ENCODE measurements around the gene SLC35A2.

SLC35A2 gene

GRCh38 chrX:48908600-48908999, 2.8 kb downstream of the SLC35A2 start:
- TF ChIP-seq, protein P1, sequence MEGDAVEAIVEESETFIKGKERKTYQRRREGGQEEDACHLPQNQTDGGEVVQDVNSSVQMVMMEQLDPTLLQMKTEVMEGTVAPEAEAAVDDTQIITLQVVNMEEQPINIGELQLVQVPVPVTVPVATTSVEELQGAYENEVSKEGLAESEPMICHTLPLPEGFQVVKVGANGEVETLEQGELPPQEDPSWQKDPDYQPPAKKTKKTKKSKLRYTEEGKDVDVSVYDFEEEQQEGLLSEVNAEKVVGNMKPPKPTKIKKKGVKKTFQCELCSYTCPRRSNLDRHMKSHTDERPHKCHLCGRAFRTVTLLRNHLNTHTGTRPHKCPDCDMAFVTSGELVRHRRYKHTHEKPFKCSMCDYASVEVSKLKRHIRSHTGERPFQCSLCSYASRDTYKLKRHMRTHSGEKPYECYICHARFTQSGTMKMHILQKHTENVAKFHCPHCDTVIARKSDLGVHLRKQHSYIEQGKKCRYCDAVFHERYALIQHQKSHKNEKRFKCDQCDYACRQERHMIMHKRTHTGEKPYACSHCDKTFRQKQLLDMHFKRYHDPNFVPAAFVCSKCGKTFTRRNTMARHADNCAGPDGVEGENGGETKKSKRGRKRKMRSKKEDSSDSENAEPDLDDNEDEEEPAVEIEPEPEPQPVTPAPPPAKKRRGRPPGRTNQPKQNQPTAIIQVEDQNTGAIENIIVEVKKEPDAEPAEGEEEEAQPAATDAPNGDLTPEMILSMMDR (IDR thresholded peaks at IDR 0.05; ENCODE audit: low read depth, low read length), result no peak
- DNase-seq (ENCODE audit: extremely low read depth, low read depth), result no peak

- TF ChIP-seq, protein P1 (IDR thresholded peaks at IDR 0.05; ENCODE audit: low read depth, low read length), result no peak
- DNase-seq (ENCODE audit: extremely low read depth, low read depth), result no peak
Measured at GRCh38 chrX:48905090-48905790, 6.2 kb downstream of the SLC35A2 start.

GRCh38 chrX:48904626-48905025, 6.8 kb downstream of the SLC35A2 start:
- no peak for DNase-seq (ENCODE audit: extremely low read depth, low read depth)
- TF ChIP-seq, protein P1 (IDR thresholded peaks at IDR 0.05; ENCODE audit: low read depth, low read length), result no peak

DNA sequence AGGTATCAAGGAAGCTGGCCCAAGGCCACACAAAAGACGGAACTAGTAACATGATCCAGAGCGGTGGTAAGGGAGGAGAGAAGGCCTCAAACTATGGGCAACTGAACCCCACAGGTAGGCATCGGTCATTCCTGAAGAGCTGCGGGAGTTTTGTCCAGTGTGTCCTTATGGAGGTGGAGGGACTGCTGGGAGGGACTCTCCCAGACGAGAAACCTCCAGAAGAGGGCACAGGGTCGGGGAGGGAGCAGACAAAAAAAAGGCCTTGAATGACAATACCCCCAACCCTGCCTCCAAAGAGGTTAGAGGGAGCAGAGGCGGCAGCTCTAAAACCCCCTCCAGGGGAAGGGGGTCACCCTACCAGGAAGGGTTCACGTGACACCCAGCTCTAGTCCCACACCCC, 7.3 kb downstream of the SLC35A2 start:
- TF ChIP-seq, protein P1 (IDR thresholded peaks at IDR 0.05; ENCODE audit: low read depth, low read length), result no peak
- DNase-seq (ENCODE audit: extremely low read depth, low read depth), result no peak

DNA sequence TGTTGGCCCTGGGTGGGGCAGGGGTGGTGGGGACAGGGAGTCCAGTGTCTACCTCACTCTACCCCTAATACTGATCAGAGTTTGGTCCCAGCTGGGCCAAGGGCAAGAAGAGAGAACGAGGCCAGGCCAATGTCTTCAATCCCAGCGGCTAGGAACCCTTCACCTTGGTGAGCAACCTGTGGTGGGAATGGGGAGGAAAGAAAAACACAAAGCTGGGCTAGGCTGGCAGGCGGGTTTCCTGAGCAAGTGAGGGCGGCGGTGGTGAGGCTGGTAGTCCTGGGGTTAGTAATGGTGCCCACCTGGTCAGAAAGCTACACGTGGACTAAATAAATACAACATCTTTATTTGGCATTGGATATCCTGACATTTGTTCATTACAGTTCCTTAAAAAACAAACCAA, 8.2 kb downstream of the SLC35A2 start:
- DNase-seq (ENCODE audit: extremely low read depth, low read depth), result no peak

GRCh38 chrX:48902776-48903175, 8.7 kb downstream of the SLC35A2 start:
- TF ChIP-seq, protein P1 (IDR thresholded peaks at IDR 0.05; ENCODE audit: low read depth, low read length), result no peak
- DNase-seq (ENCODE audit: extremely low read depth, low read depth), result no peak

More for the DNA sequence above, 8.2 kb downstream of the SLC35A2 start:
- TF ChIP-seq, protein P1 (IDR thresholded peaks at IDR 0.05; ENCODE audit: low read depth, low read length), result no peak

GRCh38 chrX:48902135-48902534, 9.3 kb downstream of the SLC35A2 start:
- no peak for DNase-seq (ENCODE audit: extremely low read depth, low read depth)
- TF ChIP-seq, protein P1 (IDR thresholded peaks at IDR 0.05; ENCODE audit: low read depth, low read length), result no peak
